Measurements from ENCODE around the gene HPSE.

Gene HPSE

DNA sequence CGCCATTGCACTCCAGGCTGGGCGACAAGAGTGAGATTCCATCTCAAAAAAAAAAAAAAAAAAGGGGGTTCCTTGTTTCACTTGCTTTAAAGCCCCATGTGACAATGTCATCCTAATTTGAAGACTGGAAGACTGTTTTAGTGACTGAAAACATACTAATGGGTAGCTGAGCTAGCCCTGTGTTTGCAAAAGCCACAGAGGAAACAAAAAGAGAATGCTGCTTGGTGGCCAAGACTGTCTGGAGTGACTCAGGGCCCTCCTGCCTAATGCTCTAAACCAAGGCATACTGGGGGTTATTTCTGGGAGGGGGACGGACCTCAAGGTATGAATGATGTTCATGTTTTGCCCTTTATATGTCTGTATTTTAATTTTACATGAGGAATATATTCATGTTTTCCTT is 16.0 kb downstream of the HPSE start:
- no peaks in the 10 kb centered on the region for H3K27me3 ChIP-seq (ENCODE audit: insufficient read depth, low read depth, severe bottlenecking)
- H3K9me3 ChIP-seq (ENCODE audit: severe bottlenecking) = no peaks in the 10 kb centered on the region
- no peak for TF ChIP-seq CTCF (IDR thresholded peaks at IDR 0.05; ENCODE audit: low read depth, low read length)
- no peak overlapping the region for H3K4me3 ChIP-seq (ENCODE audit: low read depth, low read length)
- H3K36me3 ChIP-seq = no peaks in the 10 kb centered on the region; the same call in 1 of the 2 replicates
- no peak for DNase-seq
- no peak overlapping the region for H3K27ac ChIP-seq

- no peak for DNase-seq
- Histone ChIP-seq H3K27ac (no peak overlapping the region), H3K9me3 (ENCODE audit: severe bottlenecking) (no peaks in the 10 kb centered on the region), H3K4me3 (ENCODE audit: low read depth, low read length) (no peak overlapping the region), H3K27me3 (ENCODE audit: insufficient read depth, low read depth, severe bottlenecking) (no peaks in the 10 kb centered on the region), H3K36me3 (no peaks in the 10 kb centered on the region; the same call in 1 of the 2 replicates)
- no peak for TF ChIP-seq CTCF (IDR thresholded peaks at IDR 0.05; ENCODE audit: low read depth, low read length)
Measured at GRCh38 chr4:83317671-83318070, 17.0 kb downstream of the HPSE start.

DNA sequence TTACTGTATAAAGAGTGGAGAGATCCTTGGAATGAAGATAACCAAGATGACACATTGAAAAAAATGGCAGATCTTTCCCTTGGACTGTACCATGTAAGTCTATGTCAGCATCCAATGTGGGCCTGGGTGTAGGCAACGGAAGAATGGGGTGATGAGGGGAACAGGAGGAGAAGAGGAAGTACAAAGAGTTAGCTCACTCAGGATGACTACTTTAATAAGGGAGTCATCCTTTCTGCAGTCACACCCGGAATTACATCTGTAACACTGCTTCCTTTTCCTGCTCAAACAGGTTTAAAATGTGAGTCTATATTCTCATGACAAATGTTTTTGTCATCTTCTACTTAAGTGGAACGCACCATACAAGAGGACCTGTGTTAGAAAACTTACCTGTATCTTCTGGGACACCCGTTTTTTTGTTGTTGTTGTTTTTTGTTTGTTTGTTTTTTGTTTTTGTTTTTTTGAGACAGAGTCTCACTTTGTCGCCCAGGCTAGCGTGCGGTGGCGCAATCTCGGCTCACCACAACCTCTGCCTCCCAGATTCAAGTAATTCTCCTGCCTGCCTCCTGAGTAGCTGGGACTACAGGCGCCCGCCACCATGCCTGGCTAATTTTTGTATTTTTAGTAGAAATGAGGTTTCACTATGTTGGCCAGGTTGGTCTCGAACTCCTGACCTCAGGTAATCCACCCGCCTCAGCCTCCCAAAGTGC is 18.0 kb downstream of the HPSE start:
- Histone ChIP-seq H3K27me3 (ENCODE audit: insufficient read depth, low read depth, severe bottlenecking) (no peaks in the 10 kb centered on the region), H3K27ac (no peak overlapping the region), H3K4me3 (ENCODE audit: low read depth, low read length) (no peak overlapping the region), H3K36me3 (no peaks in the 10 kb centered on the region; the same call in 1 of the 2 replicates), H3K9me3 (ENCODE audit: severe bottlenecking) (no peaks in the 10 kb centered on the region)
- TF ChIP-seq CTCF (IDR thresholded peaks at IDR 0.05; ENCODE audit: low read depth, low read length) = no peak
- DNase-seq = no peak

- no peak for DNase-seq
- H3K4me3 ChIP-seq (ENCODE audit: low read depth, low read length) = no peak overlapping the region
- no peaks in the 10 kb centered on the region for H3K27me3 ChIP-seq (ENCODE audit: insufficient read depth, low read depth, severe bottlenecking)
- H3K36me3 ChIP-seq = no peaks in the 10 kb centered on the region; the same call in 1 of the 2 replicates
- no peak for TF ChIP-seq CTCF (IDR thresholded peaks at IDR 0.05; ENCODE audit: low read depth, low read length)
- H3K9me3 ChIP-seq (ENCODE audit: severe bottlenecking) = no peaks in the 10 kb centered on the region
- no peak overlapping the region for H3K27ac ChIP-seq
Measured at GRCh38 chr4:83315341-83315870, 19.2 kb downstream of the HPSE start.

DNA sequence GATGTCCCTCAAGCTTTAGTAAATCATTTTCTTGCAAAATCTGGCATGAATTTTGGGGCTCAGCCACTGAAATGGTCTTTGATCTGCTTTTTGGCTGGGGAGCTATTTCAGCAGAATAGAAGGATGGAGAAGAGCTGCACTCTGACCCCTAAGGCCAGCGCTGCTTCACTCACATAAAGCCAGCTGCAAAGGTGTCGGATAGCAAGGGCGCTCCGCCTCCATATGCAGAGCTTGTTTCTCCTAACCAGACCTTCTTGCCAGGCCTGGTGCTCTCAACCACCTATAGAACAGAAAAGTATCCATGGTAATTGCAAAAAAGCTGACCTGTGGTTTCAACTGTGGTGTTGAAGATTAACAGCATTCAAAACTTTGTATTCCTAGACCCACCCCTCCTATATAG is 26.0 kb downstream of the HPSE start:
- no peak for TF ChIP-seq CTCF (IDR thresholded peaks at IDR 0.05; ENCODE audit: low read depth, low read length)
- no peaks in the 10 kb centered on the region for H3K27me3 ChIP-seq (ENCODE audit: insufficient read depth, low read depth, severe bottlenecking)
- no peak overlapping the region for H3K4me3 ChIP-seq (ENCODE audit: low read depth, low read length)
- no peaks in the 10 kb centered on the region for H3K9me3 ChIP-seq (ENCODE audit: severe bottlenecking)
- H3K27ac ChIP-seq = no peak overlapping the region
- DNase-seq = no peak
- no peaks in the 10 kb centered on the region for H3K36me3 ChIP-seq

DNA sequence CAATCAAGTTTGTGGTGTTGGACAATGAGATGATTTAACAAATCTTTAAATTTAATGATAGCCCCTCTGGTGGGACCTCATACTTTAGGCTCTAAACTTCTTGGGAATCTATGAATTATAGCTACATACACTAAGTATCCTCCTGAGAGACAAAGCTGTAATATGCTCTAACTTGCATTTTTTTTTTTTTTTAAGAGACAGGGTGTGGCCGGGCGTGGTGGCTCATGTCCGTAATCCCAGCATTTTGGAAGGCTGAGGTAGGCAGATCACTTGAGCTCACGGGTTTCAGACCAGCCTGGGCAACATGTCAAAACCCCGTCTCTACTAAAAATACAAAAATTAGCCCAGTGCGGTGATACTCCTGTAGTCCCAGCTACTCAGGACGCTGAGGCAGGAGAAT is 26.7 kb downstream of the HPSE start:
- no peak for TF ChIP-seq CTCF (IDR thresholded peaks at IDR 0.05; ENCODE audit: low read depth, low read length)
- DNase-seq = no peak
- no peaks in the 10 kb centered on the region for H3K36me3 ChIP-seq
- no peaks in the 10 kb centered on the region for H3K9me3 ChIP-seq (ENCODE audit: severe bottlenecking)
- H3K27ac ChIP-seq = no peak overlapping the region
- H3K27me3 ChIP-seq (ENCODE audit: insufficient read depth, low read depth, severe bottlenecking) = no peaks in the 10 kb centered on the region
- no peak overlapping the region for H3K4me3 ChIP-seq (ENCODE audit: low read depth, low read length)
